HG02759 (cell line): Measurements from ENCODE around the gene SAMD4A.

Experiments used
- ATAC-seq: cut with Tn5 transposase; IDR thresholded peaks from one replicate; pipeline ENCODE4 v1.9.1; 2021; ENCODE audit warnings: mild to moderate bottlenecking, moderate library complexity; ENCODE audit not compliant: unreplicated experiment

SAMD4A gene

DNA sequence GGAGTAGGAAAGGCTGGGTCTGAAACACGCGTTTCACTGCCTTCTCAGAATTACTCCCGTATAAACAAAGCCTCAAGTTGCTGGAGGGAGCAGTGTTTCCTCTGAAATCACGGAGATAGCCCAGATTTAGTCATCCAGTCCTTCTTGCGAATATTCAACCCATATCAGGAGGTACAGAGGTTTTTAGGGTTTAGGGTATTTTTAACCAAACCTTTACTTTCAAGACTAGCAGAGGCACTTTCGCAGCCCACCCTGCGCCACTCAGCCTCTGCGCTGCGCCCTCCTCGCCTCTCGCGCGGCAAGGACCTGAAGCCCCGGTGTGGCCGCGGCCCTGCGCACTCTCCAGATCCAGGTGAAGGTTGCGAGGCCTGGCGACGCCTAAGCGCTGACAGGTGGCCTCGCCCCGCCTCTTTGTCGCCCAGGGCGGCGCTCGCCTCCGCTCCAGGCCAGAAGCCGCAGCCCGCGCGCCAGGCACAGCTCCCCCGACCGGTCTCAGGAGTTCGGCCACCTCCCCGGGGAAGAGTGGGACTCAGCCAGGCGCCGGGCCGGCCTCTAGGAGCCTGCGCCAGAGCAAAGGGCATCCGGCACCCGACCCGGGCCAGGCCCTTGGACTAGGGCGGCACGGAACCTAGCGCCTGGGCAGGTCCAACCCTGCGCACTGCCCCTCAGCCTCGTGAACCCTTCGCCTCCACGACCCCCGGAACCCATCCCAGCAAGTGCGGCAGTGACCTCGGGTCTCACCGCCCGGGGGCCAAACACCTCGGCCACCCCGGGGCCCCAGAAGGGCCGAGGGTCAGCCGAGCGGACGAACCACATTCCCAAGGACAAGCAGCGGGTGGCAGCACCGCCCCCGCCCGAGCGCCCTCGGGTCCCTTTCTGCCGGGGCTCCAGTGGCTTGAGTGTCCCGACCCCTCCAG is 1.8 kb upstream of the SAMD4A start:
- peak; percentile 39 for ATAC-seq

DNA sequence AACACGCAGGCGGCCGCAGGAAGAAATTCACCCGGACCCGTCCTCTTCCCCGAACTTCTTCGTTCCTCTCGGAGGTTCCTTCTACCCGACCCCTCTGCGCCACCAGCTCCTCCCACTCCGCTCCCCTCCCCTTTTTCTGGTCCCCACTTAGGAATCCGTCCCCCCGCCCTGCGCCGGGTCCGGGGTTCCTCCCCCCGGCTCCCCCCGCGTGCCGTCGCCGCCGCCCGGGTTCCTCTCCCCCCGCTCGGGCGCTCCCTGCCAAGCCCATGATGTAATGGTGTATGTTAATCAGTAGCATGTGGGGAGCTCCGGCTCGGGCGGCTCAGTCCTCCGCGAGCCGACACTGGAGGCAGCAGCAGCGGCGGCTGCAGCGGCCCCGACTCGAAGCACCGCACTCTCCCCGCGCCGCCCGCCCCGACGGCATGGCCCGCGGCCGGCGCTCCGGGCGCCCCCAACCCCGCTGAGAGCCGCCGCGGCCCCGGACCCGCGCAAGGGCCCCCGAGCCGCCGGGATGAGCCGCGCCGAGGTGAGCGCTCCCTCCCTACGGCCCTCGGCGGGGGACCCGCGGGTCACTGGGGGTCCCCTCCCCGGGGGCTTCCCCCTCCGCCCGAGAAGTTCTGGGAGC is 1.0 kb upstream of the SAMD4A start:
- peak; percentile 60 for ATAC-seq

DNA sequence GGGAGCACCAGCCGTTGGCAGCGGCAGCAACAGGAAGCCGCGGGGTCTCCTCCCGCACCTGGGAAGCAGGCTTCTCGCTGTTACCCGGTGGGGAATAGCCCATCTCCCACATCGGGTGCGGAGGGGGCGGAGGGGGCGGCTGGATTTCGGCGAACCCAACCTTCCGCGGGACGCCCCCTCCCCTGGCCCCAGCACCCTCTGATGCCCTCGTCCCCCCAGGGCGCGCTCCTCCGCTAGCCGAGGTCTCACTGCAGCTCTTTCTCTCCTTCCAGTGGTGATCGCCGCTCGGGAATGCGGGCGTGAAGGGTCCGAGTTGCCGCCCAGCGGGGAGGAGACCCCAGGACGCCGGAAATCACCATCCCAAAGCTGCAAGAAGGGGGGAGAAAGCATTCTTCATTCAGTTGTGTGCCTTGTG is 303 bp downstream of the SAMD4A start:
- ATAC-seq: peak; percentile 1

DNA sequence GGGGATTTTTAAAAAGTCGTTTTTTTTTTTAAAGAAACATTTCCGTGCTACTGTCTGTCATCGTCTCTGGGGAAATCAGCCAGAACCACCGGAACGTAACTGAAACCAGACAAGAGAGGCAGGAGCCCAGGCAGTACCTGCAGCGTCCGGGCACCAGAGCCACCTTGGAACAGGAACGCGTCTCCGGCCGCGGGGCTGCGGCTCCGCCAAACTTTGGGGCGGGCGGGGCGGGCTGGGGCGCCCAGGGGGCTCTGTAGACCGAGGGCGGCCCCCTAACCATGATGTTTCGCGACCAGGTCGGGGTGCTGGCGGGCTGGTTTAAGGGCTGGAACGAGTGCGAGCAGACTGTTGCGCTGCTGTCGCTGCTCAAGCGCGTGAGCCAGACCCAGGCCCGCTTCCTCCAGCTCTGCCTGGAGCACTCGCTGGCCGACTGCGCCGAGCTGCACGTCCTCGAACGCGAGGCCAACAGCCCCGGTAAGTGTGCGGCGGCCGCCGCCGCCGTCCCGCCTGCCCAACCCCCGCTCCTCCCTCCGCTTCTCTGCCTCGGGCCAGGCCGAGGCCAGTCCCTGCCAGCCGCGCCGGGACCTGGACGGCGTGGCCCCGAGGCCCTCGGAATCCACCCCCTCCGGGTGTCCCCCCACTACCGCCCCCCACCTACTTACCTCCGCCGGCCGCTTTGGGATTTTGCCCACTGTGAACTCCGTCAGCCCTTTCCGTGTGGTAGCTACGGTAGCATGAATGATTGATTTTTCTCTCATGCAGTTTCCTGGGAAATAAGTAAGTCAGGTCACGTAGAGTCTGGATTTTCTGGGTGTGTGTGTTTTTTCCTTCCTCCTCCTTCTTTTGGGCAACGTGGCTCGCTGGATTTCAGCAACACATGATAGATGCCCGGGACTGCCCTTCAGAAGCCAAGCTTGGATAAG is 972 bp downstream of the SAMD4A start:
- peak; percentile 19 for ATAC-seq

DNA sequence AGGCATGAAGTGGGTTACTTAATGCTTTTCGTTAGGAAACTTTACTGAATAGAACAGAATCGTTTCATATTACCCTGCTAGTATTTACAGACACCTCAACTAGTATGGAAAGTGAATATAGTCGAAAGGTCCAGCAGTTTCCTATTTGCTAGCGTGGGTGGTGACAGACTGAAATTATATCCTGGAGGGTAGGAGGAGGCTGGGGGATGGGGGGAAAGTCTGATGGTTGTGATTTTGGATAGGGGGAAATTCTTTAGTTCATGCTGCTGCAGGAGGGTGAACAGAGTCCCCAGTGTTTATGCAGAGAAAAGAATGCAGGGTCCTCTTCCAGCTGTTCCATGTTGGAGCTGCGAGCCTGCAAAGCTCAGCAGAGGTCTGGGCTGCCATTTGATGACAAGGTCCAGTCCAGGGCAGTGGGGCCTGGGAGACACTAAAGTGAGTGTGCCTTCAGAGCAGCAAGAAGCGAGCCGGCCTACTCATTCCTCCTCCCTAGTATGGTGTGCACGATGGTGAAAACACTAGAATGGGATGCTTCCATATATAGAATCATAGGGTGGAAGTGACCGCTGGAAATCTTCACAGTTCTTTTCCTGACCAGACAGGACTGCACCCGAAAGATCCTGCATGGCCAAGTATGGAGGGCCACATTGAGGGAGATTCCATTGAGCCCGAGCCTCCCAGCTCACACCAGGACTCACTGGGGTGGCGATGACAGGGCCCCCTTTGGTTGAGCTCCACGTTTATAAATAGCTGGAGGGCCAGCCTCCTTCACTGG is 2.1 kb downstream of the SAMD4A start:
- no peak for ATAC-seq

DNA sequence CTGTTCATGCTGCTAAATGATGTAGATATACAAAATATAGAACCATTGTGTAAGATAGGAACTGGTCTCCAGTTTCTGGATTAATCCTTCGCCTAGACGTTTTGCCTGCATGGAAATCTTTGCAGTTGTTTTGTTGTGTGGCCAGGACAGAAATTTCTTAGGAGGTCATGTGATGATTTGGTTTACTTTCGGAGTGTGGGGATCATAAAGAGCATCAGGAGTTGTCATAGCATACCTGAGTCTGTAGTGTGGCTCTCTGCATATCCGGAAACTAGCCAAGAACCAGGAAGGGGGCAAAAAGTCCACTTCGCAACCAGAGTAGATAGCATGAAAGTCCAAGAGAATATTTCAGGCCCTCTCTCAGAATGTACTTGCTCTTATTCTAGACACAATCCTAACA is 3.1 kb downstream of the SAMD4A start:
- no peak for ATAC-seq

DNA sequence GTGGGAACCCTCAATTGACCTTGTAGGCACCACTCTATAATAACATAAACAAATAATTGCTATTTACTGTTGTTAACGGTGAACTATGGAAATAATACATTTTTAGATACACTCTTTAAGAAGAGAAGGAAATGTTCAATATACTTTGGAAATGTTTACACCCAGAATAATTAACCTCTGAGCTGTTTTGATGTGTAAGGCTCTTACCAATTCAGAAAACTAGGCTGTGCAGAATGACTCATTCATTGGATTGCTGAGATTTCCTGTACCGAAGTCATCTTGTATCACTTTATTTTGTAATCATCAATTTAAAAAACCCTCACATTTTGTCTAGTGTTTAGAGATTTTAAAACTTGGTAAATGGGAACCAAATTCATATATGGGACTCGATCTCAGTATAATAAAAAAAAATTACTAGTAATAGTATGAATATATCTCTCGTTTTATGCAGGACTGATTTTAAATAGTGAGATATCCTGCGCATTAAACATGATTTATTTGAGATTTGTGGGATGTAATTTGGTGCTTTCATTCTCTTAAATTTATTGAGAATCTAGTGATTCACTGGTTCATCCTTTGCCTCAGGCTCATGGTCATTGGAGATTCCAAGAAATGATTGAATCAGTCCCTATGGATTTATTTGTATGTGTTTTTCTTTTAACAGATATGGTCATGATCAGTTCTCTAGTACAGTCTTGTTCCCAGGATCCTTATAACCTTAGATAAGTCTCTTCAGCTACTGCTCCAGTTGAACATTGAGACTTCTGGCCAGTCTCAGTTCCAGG is 3.9 kb downstream of the SAMD4A start:
- ATAC-seq: no peak

DNA sequence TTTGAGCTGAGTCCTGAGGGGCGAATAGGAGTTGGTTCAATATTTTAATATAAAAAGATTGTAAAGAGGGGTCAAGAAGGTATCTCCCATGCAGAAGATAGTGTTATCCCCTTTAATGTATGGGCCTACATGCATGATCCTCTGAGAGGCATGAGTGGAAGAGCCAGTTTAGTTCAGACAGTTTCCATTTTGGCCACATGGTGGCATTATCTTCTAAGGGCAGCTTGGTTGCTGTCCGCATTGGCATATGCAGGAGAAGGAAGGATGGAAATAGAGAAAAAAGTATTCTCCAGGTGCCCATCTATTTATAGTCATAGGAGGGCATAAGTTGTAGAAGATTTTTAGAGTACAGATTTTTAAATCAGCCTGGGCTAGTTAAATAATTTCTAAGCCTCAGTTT is 5.4 kb downstream of the SAMD4A start:
- ATAC-seq: no peak

DNA sequence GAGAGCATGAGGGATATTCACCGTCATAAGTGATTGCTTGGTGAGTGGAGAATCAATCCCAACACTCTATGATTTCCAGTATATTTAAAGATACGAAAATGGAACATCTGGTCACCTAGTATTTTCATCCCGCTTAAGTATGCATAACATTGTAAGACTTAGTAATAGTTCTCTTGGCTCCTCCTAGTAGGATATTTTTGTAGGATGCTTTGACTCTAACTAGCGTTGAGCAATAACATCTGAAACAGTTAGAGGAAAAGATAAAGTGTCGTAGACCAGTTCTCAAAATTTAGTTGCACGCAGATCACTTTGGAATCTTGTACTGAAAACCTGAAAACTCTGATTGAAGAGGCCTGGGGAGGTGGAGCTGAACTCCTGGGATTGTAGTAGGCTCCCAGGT is 7.6 kb downstream of the SAMD4A start:
- ATAC-seq: no peak

DNA sequence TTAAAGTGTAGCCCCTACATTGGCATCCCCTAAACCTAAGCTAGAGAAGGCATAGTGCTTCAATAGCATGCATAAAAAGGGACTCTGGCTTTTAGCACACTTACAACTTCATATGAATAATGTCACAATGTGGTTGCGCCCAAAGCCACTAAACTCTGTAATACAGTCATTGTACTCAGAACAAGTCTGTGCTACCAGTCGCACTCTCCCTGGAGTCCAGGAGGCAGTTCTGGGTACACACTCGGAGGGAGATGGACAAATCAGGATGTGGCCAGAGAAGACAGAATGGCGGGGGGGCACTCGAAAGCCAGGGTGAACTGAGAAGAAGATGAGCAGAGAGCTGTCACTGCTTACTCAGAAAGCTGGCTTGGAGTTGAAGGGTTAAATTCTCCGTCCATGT is 10.6 kb downstream of the SAMD4A start:
- no peak for ATAC-seq

DNA sequence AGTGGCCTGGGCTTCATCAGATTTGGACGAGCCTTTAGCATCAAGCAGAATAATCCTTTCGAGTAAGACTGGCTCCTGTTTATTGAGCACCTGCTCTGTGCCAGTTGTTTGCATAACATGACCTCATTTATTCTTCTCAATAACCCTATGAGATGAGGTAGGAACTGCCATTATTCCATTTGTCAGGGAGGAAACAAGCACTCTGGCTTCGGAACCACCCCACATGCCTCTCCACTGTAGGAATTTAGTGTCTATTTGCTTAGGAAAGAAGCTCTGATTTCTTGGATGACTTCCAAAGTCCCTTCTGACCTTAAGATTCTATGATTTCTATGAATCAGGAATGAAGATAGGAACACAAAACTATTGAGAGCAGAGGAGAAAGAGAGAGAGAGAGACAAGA is 11.0 kb downstream of the SAMD4A start:
- no peak for ATAC-seq

DNA sequence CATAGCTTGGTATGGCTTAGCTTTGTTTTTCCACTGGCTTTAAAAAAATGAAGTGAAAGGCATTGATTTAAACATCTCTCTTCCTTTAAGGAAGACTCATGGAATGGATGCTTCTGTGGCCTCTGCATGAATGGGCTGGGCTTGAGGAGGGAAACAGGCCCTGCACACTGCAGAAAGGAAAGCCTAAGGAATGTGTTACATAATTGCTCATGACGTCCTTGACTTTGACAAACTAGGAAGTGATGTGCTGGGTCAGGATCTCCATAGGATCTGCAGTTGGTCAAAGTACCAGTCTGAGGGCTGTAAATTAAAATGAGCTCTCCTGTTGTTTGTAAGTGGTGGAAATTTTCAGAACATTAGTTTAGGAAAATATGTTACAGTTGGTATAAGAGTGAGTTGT is 12.7 kb downstream of the SAMD4A start:
- ATAC-seq: no peak

DNA sequence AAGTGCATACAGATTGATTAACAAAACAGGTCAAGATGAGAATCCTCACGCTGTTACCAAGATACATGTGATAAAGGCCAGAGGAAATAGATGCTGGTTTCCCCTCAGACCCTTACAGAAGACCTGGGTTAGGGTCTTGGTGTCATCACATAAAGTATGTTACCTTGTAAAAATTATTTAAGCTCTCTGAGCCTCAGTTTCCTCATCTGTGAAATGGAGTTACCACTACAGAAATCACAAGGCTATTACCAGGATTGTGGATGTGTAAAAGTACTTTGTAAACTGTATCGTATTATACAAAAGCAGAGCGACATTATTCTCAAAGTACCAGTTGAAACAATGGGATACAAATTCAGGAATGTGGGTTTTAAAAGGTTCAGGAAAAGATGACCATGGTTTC is 14.0 kb downstream of the SAMD4A start:
- no peak for ATAC-seq

DNA sequence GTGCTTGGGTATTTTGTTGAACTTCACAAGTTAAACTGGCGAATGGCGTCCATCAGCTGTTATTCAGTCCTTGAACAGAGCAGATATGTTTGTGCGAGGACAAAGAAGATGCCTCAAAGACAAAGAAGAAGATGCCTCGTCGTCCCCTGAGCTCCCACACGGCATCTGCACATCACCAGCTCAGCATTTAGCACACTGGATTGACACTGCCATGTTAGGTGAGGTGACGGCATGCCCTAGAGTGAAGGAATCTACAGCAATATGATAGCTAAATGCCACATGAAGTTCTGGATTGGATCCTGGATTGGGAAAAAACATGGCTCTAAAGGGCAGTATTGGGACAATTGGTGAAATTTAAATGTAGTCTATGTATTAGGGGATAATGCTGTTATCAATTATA is 15.4 kb downstream of the SAMD4A start:
- no peak for ATAC-seq

DNA sequence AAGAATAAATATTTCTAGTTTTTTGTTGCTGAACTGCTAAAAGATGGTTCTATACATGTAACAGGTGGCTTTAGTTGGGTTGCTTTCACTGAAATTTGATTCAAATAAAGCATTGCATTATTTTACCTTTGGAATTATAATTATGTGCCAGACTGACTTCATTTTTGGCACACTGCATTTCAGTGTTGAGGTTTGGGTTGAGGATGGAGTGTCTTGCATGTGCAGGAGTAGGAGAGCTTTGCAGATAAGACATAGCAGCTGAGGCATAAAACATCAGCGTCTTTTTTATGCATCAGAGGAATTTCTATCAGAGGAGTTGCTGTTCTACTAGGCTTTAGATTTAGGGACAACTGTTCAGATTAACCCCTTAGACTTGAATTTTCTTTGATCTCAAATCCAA is 17.2 kb downstream of the SAMD4A start:
- ATAC-seq: no peak

DNA sequence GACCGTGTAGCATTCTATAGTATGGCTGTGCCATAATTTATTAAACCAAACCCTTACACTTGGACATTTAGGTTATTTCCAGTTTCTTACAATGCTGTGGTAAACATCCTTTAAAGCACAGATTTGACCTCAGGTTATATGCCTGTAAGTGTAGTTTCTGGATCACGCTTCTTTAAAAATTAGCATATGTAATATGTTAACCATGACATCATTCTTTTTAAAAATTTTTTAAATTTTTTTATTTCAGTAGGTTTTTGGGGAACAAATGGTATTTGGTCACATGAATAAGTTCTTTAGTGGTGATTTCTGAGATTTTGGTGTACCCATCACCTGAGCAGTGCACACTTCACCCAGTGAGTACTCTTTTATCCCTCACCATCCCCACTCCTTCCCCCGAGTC is 18.3 kb downstream of the SAMD4A start:
- no peak for ATAC-seq

DNA sequence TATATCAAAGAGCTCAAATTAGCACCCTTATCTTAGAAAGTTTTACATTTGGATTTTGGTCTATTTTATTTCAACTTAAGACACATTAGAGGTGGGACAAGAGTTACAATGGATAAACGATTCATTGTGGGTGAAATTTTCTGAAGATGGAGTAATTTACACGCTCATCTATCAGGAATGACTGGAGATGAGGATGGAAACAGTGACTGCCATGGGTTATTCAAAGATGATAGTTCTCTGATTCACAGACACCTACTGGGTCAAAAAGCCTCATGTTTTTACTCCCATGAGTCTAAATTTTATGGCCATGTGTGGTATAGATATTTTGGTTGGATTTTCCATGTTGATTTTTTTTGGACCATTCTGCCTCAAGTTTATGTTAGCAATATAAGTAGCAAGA is 22.1 kb downstream of the SAMD4A start:
- ATAC-seq: no peak

DNA sequence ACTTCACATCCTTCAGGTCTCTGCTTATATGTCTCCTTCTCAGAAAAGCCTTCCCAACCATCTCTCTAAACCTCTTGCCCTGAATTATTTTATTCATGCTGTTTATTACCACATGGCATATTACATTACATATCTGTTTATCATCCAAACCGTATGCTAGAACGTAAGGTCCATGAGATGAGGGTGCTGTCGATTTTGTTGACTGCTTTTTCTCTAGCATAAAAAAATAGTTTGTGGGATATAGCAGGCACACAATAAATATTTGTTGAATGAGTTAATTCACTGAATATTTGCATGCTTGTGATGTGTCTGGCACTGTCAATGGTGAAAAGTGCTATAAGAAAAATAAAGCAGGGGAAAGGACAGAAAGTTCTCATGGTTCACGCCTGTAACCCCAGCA is 22.9 kb downstream of the SAMD4A start:
- no peak for ATAC-seq

DNA sequence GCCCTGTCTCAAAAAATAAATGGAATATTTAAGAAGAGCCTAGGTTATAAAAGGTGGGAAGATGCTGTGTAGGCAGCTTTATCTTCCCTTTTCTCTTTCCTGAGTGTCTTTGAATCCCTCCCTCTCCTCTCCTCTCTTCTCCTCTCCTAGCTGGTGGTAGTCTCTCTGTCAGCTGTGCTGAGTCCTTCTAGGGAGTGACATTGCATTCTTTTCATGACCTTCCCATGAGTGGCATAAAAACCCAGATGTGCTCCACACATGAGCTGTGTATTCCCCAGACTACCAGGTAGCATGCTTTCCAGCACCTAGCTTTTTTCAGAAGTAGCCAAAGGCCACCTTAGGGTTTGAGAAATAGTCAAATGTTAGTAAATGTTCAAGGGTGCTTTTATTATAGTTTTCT is 23.6 kb downstream of the SAMD4A start:
- no peak for ATAC-seq

DNA sequence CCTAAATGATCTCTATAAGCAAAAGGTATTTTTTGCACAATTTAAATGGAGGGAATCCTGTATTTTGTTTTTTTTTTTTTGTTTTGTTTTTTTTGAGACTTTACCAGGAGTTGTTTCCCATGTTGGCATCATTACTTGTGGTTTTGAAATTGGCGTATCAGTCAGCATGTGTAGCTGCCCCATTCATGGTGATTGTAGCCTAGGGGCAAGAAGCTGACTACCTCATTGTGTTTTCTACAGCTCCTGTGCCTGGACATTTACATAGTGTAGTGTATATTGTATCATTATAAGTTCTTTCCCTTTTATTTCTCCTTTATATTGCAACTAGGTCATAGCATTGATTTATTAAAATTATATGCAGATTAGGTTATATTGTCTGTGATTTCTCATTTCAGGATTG is 24.5 kb downstream of the SAMD4A start:
- no peak for ATAC-seq
